ENCODE results near the gene ZNF480.
"Not testable (repeated sequence)": the region's sequence is repeated elsewhere in the genome, so short reads cannot be mapped to it uniquely, and the experiment has no call there.

Gene ZNF480

GRCh38 chr19:52296773-52297600, at the start of gene ZNF480:
ZNF480 (plus strand) TSS chr19:52297169; CDS start chr19:52300413, 3,244 bp downstream.
- DNase-seq: peak; percentile 53 to 80 (median 68)

- DNase-seq: peak; percentile 16 to 39 (median 28)
Measured at GRCh38 chr19:52248241-52248640, 48.7 kb upstream of the ZNF480 start.

DNA sequence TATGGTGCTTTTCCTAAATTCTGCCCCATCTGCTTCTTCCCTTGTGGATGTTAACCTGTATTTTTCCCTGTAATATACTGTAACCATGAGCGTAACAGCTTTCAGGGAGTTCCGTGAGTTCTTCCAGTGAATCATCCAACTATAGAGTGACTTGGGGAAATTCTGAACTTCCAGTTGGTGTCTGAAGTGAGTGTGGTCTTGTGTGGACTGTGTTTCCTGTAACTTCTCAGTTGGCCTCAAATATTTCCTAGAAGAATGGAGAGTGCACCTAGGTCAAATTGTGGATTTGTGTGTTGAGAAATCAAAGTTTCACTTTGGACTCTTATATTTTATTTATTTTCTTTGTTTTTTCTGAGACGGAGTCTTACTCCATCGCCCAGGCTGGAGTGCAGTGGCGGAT, 38.5 kb upstream of the ZNF480 start:
- no peak for DNase-seq

GRCh38 chr19:52265556-52265955, 31.4 kb upstream of the ZNF480 start:
- DNase-seq: not testable (repeated sequence)

- DNase-seq: peak; percentile 93 to 96 (median 94)
Measured at GRCh38 chr19:52269338-52270261, 27.4 kb upstream of the ZNF480 start, which contains the start of gene ZNF766. ZNF766 (plus strand) TSS chr19:52269587; CDS start chr19:52269614, 27 bp downstream.

DNA sequence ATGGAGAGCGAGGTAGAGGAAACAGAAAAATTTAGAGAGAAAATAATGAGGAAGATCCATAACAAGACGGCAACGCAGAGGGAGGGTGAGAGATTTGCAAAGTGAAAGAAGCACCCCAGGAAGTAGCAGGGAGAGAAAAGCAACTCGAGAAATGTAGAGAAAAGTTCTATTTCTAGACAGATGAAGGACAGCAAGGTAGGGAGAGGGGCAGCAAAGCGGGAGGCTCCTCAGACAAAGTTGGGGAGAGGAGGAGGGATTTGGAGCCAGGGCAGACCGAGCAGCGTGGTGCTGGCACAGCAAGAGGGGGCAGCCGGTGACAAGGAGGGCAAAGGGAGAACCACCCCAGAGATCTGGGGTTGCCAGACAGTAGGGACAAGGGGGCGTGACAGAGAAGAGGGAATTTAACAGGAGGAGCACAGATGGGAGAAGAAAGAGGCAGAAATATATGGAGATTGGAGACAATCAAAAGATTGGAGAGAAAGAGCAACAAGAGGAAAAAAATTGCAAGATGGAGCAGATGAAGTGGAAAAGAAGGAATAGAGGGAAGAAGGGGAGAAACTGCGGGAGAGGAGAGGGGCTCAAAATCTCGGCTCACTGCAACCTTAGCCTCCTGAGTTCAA, 26.6 kb upstream of the ZNF480 start:
- DNase-seq: no peak

DNA sequence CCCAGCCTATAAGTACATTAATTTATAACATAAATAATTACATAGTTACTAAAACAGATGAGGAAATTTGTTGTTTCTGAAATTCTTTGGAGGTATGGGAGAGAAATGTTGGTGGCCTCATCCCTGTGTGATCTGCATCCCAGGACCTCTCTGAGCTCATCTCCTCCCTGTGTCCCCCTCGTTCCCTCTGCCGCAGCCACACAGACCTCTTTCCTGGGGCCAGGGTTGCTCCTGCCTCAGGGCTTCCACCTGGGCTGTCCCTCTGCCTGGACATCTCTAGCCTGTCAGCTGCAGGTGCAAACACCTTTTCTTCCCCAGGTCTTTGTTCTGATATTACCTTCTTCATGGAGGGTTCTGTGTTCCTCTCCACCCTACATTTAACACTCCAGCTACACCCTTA, 23.7 kb upstream of the ZNF480 start:
- no peak for DNase-seq

DNA sequence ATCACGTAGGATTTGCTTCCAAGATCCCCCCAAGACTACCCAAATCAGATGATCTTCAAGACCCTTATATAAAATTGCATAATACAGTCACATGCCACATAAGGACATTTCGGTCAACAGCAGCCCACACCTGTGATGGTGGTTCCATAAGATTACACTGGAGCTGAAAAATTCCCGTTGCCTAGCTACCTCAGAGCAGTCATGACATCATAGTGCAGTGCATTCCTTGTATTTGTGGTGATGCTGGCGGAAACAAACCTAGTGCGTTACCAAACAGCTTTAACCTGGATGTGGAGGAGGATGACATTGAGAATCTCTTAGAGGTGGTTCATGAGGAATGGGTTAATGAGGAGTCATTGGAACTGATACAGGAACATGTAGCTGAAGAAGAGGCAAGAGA, 22.8 kb upstream of the ZNF480 start:
- DNase-seq: no peak

DNA sequence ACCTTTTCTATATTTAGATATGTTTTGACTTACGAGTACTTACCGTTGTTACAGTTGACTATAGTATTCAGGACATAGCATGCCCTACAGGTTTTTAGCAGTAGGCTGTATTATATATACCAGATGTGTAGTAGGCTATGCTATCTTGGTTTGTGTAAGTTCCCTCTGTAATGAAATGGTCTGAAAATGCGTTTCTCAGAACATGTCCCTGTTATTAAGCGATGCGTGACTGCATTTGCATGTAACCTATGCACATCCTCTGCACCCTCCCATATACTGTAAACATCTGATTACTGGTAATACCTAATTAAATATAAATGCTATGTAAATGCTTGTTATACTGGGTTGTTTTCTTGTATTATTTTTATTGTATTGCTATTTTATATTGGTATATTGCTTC, 21.0 kb upstream of the ZNF480 start:
- DNase-seq: no peak

GRCh38 chr19:52277471-52277870, 19.5 kb upstream of the ZNF480 start:
- DNase-seq: no peak

DNA sequence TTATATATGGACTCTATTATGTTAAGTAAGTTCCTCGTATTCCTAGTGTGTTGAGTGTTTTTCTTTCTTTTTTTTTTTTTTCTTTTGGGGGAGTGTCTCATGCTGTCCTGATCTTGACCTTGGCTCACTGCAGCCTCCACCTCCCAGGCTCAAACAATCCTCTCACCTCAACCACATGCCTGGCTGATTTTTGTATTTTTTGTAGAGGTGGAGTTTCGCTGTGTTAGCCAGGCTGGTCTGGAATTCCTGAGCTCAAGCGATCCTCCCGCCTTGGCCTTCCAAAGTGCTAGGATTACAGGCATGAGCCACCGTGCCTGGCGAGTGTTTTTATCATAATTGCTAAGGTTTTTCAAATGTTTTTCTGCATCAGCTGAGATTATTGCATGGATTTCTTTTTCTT, 10.7 kb upstream of the ZNF480 start:
- no peak for DNase-seq

DNA sequence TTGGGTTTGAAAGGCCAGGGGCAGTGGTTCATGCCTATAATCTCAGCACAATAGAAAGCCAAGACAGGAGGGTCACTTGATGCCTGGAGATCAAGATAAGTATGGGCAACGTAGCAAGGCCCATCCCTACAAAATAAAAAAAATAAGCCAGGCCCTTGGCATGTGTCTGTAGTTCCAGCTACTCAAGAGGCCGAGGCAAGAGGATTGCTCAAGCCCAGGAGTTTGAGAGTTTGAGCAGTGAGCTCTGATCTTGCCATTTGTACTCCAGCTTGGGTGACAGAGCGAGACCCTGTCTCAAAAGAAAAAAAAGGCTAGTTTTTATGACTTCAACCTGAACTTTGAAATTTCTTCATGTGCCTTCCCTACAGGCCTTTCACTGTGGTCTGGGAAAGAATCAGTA, 5.2 kb upstream of the ZNF480 start:
- no peak for DNase-seq

DNA sequence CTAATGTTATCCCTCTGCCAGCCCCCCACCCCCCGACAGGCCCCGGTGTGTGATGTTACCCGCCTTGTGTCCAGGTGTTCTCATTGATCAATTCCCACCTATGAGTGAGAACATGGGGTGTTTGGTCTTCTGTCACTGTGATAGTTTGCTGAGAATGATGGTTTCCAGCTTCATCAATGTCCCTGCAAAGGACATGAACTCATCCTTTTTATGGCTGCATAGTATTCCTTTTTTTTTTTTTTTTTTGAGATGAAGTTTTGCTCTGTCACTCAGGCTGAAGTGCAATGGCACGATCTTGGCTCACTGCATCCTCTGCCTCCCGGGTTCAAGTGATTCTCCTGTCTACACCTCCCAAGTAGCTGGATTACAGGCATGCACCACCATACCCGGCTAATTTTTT, 4.0 kb upstream of the ZNF480 start:
- DNase-seq: not testable (repeated sequence)

DNA sequence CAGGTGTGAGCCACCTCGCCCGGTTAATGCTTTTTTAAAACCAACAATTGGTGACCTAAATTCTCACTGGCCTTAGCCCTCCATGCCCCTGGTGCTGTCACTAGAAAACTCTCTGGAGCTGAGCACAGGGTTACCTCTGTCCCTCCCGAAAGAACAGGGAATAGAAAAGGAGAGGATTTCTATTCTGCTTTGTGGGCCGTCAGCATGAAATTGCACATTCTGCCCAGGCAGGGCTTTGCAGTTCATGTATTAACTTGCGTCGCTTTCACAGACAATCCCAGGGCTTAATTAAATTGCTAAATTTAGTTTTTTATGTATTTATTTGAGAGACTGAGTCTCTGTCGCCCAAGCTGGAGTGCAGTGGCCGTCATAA, 583 bp upstream of the ZNF480 start:
- DNase-seq: no peak

DNA sequence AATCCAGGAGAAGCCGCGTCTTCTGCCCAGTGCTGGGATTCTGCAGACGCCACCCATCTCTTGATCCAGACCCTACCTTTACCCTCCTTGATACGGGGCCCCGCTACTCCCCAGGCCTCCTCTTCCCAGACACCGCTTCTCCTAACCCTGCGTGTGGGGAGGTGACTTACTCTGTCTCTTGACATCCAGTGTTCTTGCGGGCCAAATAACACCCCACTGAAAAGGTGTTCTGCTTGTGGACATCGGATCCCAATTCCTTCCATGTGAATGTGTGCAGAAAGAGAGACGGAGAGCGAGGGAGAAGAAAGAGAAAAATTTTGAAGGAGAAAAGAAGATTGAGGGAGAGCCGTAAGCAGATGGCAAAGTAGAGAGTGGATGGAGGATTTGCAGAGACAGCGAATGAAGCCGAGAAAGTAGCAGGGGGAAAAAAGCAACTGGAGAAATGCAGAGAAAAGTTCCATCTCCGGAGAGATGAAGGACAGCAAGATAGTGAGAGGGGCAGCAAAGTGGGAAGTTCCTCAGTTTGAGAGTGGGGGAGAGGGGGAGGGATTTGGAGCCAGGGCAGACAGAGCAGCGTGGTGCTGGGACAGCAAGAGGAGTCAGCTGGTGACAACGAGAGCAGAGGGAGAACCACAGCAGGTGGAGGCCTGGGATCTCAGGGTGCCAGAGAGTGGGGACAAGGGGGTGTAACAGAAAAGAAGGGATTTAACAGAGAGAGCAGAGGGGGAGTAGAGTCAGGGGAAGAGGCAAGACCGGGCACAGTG, 814 bp downstream of the ZNF480 start:
- no peak for DNase-seq

DNA sequence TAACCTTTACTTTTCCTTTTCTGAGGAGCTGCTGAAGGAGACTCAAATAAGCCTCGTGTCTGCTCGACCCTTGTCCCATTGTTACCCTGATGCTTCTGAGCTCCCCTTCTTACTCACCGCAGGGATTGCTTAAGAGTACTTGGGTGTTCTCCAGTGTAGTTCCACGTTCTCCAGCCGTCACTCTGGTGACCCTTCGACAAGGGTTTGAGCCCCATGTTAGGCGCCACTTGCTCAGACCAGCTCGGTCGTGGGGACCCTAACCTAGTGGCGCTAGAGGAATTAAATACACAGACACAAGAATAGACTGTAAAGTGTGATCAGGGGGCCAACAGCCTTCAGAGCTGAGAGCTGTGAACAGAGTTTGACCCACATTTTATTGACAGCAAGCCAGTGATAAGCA, 10.3 kb downstream of the ZNF480 start:
- DNase-seq: no peak

DNA sequence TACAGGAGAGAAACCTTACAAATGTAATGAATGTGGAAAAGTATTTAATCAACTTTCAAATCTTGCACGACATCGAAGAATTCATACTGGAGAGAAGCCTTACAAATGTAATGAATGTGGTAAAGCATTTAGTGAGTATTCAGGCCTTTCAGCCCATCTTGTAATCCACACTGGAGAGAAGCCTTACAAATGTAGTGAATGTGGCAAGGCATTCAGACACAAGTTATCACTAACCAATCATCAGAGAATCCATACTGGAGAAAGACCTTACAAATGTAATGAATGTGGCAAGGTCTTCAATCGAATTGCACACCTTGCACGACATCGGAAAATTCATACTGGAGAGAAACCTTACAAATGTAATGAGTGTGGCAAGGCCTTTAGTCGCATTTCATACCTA, 25.5 kb downstream of the ZNF480 start:
- no peak for DNase-seq

DNA sequence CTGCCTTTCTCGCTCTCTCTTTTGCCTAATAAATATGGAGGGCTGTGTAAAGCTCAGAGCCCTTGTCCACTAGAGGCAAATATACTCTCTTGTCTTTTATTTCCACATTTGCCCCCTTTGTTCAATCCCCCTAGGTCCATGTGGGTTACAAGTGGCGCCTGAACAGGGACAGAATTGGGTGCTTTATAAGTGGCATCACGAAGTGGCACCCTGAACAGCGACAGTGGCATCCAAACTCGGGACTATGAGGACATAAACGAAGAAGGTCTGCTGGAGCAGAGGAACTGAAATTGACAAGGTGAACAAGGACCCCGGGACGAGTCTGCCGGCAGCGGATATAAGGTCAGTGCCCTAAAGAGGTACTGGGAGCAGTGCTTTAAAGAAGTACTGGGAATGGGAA, 34.8 kb downstream of the ZNF480 start:
- DNase-seq: no peak

DNA sequence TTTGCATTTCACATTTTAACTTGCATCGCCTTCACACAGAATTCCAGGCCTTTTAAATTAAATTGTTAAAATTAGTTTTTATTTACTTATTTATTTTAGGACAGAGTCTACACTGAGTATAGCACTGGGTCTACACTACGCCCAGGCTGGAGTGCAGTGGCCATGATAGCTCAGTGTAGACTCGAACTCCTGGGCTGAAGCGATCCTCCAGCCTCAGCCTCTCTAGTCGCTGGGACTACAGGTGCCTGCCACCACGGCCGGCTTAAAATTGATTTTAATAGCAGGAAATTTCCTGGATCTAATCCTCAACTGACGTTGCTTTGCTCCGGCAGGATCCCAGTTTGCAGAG, 38.8 kb downstream of the ZNF480 start:
- DNase-seq: no peak

- DNase-seq: peak; percentile 77 to 81 (median 78)
Measured at GRCh38 chr19:52336117-52336790, 39.3 kb downstream of the ZNF480 start, which contains the start of gene ZNF610. ZNF610 (plus strand) TSS chr19:52336243; CDS start chr19:52349173, 12,930 bp downstream.

DNA sequence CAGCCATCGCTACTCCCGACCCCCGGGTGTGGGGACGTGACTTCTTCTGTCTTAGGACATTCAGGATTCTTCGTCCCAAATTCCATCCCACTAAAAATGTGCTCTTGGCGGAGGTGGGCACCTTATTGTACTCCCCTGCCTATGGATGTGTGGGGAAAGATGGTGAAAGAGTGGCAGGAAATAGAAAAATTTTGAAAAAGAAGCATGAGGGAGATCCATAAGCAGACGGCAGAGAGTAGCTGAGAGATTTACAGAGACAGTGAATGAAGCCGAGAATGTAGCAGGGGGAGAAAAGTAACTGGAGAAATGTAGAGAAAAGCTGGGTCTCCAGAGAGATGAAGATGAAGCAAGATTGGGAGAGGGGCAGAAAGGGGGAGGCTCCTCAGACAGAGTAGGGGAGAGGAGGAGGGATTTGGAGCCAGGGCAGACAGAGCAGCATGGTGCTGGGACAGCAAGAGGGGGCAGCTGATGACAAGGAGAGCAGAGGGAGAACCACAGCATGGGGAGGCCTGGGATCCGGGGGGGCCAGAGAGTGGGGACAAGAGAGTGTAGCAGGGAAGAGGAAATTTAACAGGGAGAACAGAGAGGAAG, 39.9 kb downstream of the ZNF480 start:
- no peak for DNase-seq
